ENCODE data around the gene COX7A2L.
"Not testable (repeated sequence)": the region's sequence is repeated elsewhere in the genome, so short reads cannot be mapped to it uniquely, and the experiment has no call there.

DNA sequence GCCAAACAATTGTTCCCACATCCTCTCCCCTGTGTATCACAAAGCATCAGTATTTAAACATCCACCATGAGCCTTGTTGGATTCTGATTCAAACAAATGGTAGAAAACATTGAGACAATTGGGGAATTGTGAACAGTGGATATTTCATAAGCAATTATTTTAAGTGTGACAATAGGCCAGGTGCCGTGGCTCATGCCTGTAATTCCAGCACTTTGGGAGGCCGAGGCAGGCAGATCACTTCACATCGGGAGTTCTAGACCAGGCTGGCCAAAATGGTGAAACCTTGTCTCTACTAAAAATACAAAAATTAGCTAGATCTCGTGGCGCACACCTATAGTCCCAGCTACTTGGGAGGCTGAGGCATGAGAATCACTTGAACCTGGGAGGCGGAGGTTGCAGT lies 26.2 kb downstream of the COX7A2L start:
- not testable (repeated sequence) for TF ChIP-seq POLR2A (IDR thresholded peaks at IDR 0.05)
- TF ChIP-seq, protein P1, sequence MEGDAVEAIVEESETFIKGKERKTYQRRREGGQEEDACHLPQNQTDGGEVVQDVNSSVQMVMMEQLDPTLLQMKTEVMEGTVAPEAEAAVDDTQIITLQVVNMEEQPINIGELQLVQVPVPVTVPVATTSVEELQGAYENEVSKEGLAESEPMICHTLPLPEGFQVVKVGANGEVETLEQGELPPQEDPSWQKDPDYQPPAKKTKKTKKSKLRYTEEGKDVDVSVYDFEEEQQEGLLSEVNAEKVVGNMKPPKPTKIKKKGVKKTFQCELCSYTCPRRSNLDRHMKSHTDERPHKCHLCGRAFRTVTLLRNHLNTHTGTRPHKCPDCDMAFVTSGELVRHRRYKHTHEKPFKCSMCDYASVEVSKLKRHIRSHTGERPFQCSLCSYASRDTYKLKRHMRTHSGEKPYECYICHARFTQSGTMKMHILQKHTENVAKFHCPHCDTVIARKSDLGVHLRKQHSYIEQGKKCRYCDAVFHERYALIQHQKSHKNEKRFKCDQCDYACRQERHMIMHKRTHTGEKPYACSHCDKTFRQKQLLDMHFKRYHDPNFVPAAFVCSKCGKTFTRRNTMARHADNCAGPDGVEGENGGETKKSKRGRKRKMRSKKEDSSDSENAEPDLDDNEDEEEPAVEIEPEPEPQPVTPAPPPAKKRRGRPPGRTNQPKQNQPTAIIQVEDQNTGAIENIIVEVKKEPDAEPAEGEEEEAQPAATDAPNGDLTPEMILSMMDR (IDR thresholded peaks at IDR 0.05): not testable (repeated sequence)

All from uterus (tissue), 2 donors.